Measurements from ENCODE around the gene PTK7. TPM values are rescaled to one million over a fixed set of nuclear protein-coding genes. Genes with fewer than 3 reads are reported as not detected.
"Not testable (repeated sequence)": the region's sequence is repeated elsewhere in the genome, so short reads cannot be mapped to it uniquely, and the experiment has no call there.

PTK7 gene
- total RNA-seq, 1 donor from 2014 or later, result 308 TPM

DNA sequence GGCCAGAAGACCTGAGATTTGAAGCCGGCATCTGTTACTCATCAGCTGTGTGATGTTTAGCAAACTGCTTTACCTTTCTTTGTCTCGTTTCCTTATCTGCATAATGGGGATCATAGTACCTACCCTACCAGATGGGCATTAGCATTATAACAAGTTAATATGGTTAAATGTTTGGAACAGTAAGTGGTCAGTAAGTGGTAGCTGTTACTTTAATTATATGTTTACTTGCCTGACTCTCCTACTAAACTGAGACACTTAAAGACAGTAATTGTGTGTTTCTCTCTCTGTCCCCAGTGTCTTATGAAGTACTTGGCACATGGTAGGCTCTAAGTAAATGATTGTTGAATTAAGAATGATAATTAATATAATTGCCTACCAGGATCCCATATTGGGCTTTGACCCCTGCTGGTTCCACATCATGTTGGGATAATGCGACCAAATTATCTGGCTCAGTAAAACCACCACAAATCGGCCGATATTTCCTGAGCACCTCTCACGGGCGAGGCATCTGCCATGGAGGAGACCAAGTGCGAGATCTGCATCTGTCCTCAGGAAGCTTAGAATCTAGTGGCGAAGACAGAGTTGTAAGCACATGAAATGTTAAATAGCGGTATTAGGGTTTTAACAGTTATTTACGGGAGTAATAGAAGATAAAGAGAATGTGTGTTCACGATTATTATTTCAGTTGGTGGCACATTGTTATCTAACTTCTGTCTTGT lies 31.4 kb downstream of the PTK7 start:
- Mint-ChIP-seq H3K36me3 (peaks cover 5% of the 10 kb centered on the region), H3K4me3 (no peak overlapping the region), H3K27ac (no peak overlapping the region), H3K27me3 (ENCODE audit: low read depth) (no peaks in the 10 kb centered on the region), H3K9me3 (no peaks in the 10 kb centered on the region), H3K4me1 (peaks cover 24% of the 10 kb centered on the region)
- TF ChIP-seq CTCF (IDR thresholded peaks at IDR 0.05; ENCODE audit: unreplicated experiment), result no peak
- no peak for DNase-seq (ENCODE audit: low spot score in 2 of 2, unreplicated experiment in 2 of 2)

DNA sequence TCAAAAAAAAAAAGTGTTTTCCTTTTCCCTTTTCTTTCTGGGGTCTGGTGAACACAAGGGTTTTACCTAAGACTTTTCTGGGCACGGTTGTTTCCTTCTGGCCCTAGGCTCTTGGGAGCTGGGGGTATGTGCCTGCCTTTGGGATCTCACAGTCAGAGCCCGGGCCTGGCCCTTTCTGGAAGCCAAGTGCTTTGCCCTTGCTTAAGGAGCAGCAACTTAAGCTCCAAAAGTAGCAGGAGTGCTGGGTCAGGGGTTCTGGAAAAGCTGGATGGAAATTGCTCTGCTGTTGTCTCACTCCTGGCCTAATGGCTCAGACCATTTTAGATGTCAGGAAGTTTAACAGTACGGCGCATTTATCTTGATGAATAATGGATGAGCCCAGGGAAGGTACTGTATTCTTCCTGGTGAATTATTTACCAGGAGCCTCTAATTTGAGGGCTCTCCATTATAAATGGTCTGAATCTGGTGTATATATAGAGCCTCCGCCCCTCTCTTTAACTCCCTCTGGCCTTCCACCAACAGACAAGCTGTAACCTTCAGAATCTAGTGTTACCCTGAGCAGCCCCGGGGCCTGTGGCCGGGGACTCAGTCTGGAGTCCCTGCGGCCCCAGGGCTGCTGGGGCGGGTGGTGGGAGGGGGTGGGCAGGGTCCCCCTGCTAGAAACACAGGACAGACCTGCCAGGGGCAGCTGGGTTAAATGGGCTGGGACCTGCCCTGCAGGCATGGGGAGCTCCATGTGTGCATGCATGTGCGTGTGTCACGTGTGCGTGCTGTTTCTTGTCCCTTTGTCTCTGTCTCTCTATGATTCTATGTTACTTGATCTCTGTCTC lies 37.5 kb downstream of the PTK7 start:
- no peaks in the 10 kb centered on the region for H3K27me3 Mint-ChIP-seq (ENCODE audit: low read depth)
- no peak for TF ChIP-seq CTCF (IDR thresholded peaks at IDR 0.05; ENCODE audit: unreplicated experiment)
- H3K4me1 Mint-ChIP-seq, result peaks cover 45% of the 10 kb centered on the region
- no peak for DNase-seq (ENCODE audit: low spot score in 2 of 2, unreplicated experiment in 2 of 2)
- H3K9me3 Mint-ChIP-seq, result no peaks in the 10 kb centered on the region
- H3K27ac Mint-ChIP-seq, result peak overlapping the region; percentile 97
- no peak overlapping the region for H3K4me3 Mint-ChIP-seq
- peaks cover 5% of the 10 kb centered on the region for H3K36me3 Mint-ChIP-seq

DNA sequence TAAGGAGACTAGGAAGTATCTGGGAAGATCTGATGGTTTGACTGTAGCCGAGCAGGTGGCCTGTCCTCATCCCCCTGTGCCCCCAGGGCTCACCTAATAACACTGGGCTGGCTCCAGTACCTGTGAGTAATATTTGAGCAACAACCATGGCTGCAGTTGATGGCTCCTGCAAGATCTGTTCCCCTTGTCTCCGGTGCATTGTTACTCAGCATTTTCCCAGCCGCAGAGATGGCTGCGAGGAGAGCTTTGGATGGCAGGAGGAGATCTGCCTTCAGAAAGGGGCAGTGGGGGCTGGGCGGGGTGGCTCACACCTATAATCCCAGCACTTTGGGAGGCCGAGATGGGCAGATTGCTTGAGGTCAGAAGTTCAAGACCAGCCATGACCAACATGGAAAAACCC lies 39.3 kb downstream of the PTK7 start:
- H3K4me1 Mint-ChIP-seq, result peaks cover 53% of the 10 kb centered on the region
- no peak for DNase-seq (ENCODE audit: low spot score in 2 of 2, unreplicated experiment in 2 of 2)
- peaks cover 5% of the 10 kb centered on the region for H3K36me3 Mint-ChIP-seq
- no peaks in the 10 kb centered on the region for H3K27me3 Mint-ChIP-seq (ENCODE audit: low read depth)
- H3K4me3 Mint-ChIP-seq, result no peak overlapping the region
- no peaks in the 10 kb centered on the region for H3K9me3 Mint-ChIP-seq
- H3K27ac Mint-ChIP-seq, result peak overlapping the region; percentile 89
- no peak for TF ChIP-seq CTCF (IDR thresholded peaks at IDR 0.05; ENCODE audit: unreplicated experiment)

DNA sequence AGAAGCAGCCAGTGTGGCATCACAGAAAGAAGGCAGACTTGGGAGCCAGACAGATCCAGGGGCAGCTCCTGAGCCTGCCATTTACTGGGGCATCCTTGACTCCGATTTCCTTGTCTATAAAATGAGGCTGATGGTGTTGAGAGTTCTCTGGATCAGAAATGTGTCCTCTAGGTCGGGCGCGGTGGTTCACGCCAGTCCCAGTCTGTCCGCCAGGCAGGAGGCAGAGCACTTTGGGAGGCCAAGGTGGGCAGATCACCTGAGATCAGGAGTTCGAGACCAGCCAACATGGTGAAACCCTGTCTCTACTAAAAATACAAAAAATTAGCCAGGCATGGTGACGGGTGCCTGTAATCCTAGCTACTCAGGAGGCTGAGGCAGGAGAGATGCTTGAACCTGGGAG lies 41.4 kb downstream of the PTK7 start:
- Mint-ChIP-seq H3K4me1 (peaks cover 54% of the 10 kb centered on the region), H3K27ac (peak overlapping the region; percentile 63)
- not testable (repeated sequence) for H3K27me3 Mint-ChIP-seq (ENCODE audit: low read depth); H3K9me3 Mint-ChIP-seq; H3K4me3 Mint-ChIP-seq; DNase-seq (ENCODE audit: low spot score in 2 of 2, unreplicated experiment in 2 of 2); H3K36me3 Mint-ChIP-seq

- H3K4me1 Mint-ChIP-seq, result peaks cover 57% of the 10 kb centered on the region
- DNase-seq (ENCODE audit: low spot score in 2 of 2, unreplicated experiment in 2 of 2), result no peak
- no peaks in the 10 kb centered on the region for H3K9me3 Mint-ChIP-seq
Measured at GRCh38 chr6:43119482-43119881, 43.4 kb downstream of the PTK7 start.

More at GRCh38 chr6:43119482-43119881, 43.4 kb downstream of the PTK7 start:
- no peak for TF ChIP-seq CTCF (IDR thresholded peaks at IDR 0.05; ENCODE audit: unreplicated experiment)
- peak overlapping the region; percentile 86 for H3K27ac Mint-ChIP-seq
- peaks cover 5% of the 10 kb centered on the region for H3K36me3 Mint-ChIP-seq
- H3K4me3 Mint-ChIP-seq, result no peak overlapping the region
- H3K27me3 Mint-ChIP-seq (ENCODE audit: low read depth), result no peaks in the 10 kb centered on the region

Data from mesothelial cell of epicardium (in vitro differentiated cells).